Stromal cell of bone marrow (primary cell): ENCODE results near the gene MST1R.

ENCODE experiments used
- DNase-seq: peaks from one replicate; pipeline ENCODE4 v3.0.0-alpha.2; 2012; ENCODE audit warnings: low read depth

MST1R gene

DNA sequence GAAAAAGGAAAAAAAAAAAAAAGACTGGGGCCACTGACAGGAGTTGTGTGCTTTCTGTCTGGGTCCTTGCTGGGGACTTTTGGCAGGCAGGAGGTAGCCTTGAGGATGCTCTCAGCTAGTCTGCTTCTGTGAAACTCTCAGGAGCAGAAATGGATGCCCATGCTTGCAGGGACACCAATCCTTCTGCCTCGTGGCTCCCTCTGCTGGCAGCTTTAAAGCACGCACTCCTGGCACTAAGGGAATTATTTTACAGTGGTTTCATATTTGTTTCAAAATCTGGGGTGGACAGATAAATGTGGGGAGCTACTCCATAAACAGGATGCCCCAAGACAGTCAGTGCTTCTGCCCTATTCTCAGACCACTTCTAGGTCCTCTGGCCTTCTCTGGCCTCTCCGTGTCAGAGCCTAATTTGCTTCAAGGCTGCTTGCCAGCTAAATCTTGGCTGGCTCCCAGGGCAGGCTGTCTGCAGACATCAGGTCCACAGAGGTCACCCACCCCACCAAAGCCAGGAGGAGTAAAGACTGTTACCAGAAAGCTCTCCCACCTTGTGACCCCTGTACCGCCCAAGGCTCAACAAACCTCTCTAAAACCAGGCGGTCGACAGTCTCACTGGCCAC, 64.4 kb downstream of the MST1R start:
- peak; percentile 66 for DNase-seq
